Esophagus squamous epithelium (tissue), 5 donors: Measurements from ENCODE around the gene CIRBP. TPM values are rescaled to one million over a fixed set of nuclear protein-coding genes. Genes with fewer than 3 reads are reported as not detected.

Source experiments
- DNase-seq: peaks from one replicate; lab custom pipeline; 2025; lab: John Stamatoyannopoulos, UW
- H3K27ac ChIP-seq, 4 donors: fragments of 200-600 bp; sonication (generic); one replicate each; pipeline ENCODE4 v1.5.1; 2016 to 2019; ENCODE audit warnings: mild to moderate bottlenecking in 1 of 4
- H3K27me3 ChIP-seq, 4 donors: fragments of 200-600 bp; sonication (generic); 1 replicate in 3 of 4; 2 replicates in 1 of 4; pipeline versions ENCODE4 v1.5.1 to v1.6.0; 2017 to 2021; ENCODE audit warnings: antibody characterized with exemption in 1 of 4
- H3K36me3 ChIP-seq, 3 donors: fragments of 200-600 bp; sonication (generic); one replicate each; pipeline ENCODE4 v1.5.1; 2016 to 2019
- H3K4me1 ChIP-seq, 3 donors: fragments of 200-600 bp; sonication (generic); one replicate each; pipeline ENCODE4 v1.5.1; 2017 to 2019
- H3K4me3 ChIP-seq, 4 donors: fragments of 200-600 bp; sonication (generic); 1 replicate in 3 of 4; 2 replicates in 1 of 4; pipeline ENCODE4 v1.5.1; 2016 to 2019; ENCODE audit warnings: mild to moderate bottlenecking in 2 of 4, moderate library complexity in 1 of 4
- H3K9me3 ChIP-seq, 3 donors: fragments of 200-600 bp; sonication (generic); one replicate each; pipeline ENCODE4 v1.5.1; 2016 to 2019
- CTCF ChIP-seq, 6 experiments: fragments of 450-650 bp in 4 of 6; fragments of 200-600 bp in 2 of 6; sonication (generic) in 2 of 6; IDR thresholded peaks; one replicate each; pipeline ENCODE4 v1.5.1; 2016 to 2019; ENCODE audit warnings: antibody characterized with exemption in 6 of 6, mild to moderate bottlenecking in 4 of 6, moderate library complexity in 4 of 6
- POLR2A ChIP-seq, 4 donors: fragments of 450-650 bp; IDR thresholded peaks; one replicate each; pipeline ENCODE4 v1.6.1; 2017; ENCODE audit warnings: antibody characterized with exemption in 4 of 4, mild to moderate bottlenecking in 4 of 4, moderate library complexity in 3 of 4
- WGBS, 2 donors: methylation state at CpG; one replicate each; pipeline ENCODE4 v1.1.5; 2018; 5-methylcytosine and 5-hydroxymethylcytosine counted together
- intact Hi-C: fragments of 100-400 bp; cut with DNase I; formaldehyde crosslinking; loops from one replicate; pipeline ENCODE4 v1.15.0; 2022
- total RNA-seq, 4 donors: library from RNA; depleted of rRNA; stranded (reverse); fragments of >200 nt; gene quantifications; one replicate each; pipeline ENCODE4 v1.1.0, GENCODE V29; 2016
- donor health status: DM: yes; HTN: yes; CAD: no.

Gene CIRBP
- total RNA-seq, 4 donors from 2014 or later, result 116 to 415 (median 238) TPM

GRCh38 chr19:1248786-1249297, 20.3 kb upstream of the CIRBP start:
- no peak for DNase-seq
- H3K4me1 ChIP-seq, result peaks cover 47 to 79% (median 59%) of the 10 kb centered on the region in 3 donors
- peak overlapping the region; percentile 73 to 98 (median 90) for H3K4me3 ChIP-seq
- no peaks in the 10 kb centered on the region for H3K9me3 ChIP-seq
- no peak for TF ChIP-seq POLR2A (IDR thresholded peaks at IDR 0.05)
- TF ChIP-seq CTCF (IDR thresholded peaks at IDR 0.05), result peak; percentile 62 to 98 (median 93)
- intact Hi-C loops, result no loop called here
- peaks cover 2 to 33% (median 8%) of the 10 kb centered on the region in 3 donors for H3K36me3 ChIP-seq
- WGBS, 2 donors, result 0 to 2% methylated on average over 8 to 11 of the region's 74 CpGs
- H3K27me3 ChIP-seq, result no peaks in the 10 kb centered on the region
- H3K27ac ChIP-seq, result peak overlapping the region; percentile 96 to 100 (median 100)

GRCh38 chr19:1249298-1249989, 19.7 kb upstream of the CIRBP start:
- 0% methylated on average over 11 to 17 of the region's 102 CpGs for WGBS, 2 donors

GRCh38 chr19:1249990-1250436, 19.1 kb upstream of the CIRBP start:
- peaks cover 47 to 79% (median 59%) of the 10 kb centered on the region in 3 donors for H3K4me1 ChIP-seq
- no CpG with 5 or more reads among the region's 67 CpGs for WGBS, 2 donors
- intact Hi-C loops, result no loop called here
- DNase-seq, result no peak
- peak overlapping the region; percentile 98 to 100 (median 100) for H3K27ac ChIP-seq
- no peaks in the 10 kb centered on the region for H3K27me3 ChIP-seq
- no peaks in the 10 kb centered on the region for H3K9me3 ChIP-seq
- TF ChIP-seq CTCF (IDR thresholded peaks at IDR 0.05), result no peak
- TF ChIP-seq POLR2A (IDR thresholded peaks at IDR 0.05), result no peak
- peak overlapping the region; percentile 73 to 98 (median 90) for H3K4me3 ChIP-seq
- peaks cover 14 to 41% (median 18%) of the 10 kb centered on the region in 3 donors for H3K36me3 ChIP-seq

More at GRCh38 chr19:1249298-1249989, 19.7 kb upstream of the CIRBP start:
- H3K27me3 ChIP-seq, result no peaks in the 10 kb centered on the region
- H3K4me3 ChIP-seq, result peak overlapping the region; percentile 73 to 98 (median 90)
- peaks cover 8 to 35% (median 13%) of the 10 kb centered on the region in 3 donors for H3K36me3 ChIP-seq
- intact Hi-C loops, result no loop called here
- peaks cover 47 to 79% (median 59%) of the 10 kb centered on the region in 3 donors for H3K4me1 ChIP-seq
- H3K9me3 ChIP-seq, result no peaks in the 10 kb centered on the region
- H3K27ac ChIP-seq, result peak overlapping the region; percentile 98 to 100 (median 100)
- TF ChIP-seq POLR2A (IDR thresholded peaks at IDR 0.05) (peak in 3 of 4 donors; percentile 95 to 96 (median 96)), CTCF (IDR thresholded peaks at IDR 0.05) (peak in 1 of 6 experiments; percentile 31)
- peak; percentile 78 for DNase-seq

DNA sequence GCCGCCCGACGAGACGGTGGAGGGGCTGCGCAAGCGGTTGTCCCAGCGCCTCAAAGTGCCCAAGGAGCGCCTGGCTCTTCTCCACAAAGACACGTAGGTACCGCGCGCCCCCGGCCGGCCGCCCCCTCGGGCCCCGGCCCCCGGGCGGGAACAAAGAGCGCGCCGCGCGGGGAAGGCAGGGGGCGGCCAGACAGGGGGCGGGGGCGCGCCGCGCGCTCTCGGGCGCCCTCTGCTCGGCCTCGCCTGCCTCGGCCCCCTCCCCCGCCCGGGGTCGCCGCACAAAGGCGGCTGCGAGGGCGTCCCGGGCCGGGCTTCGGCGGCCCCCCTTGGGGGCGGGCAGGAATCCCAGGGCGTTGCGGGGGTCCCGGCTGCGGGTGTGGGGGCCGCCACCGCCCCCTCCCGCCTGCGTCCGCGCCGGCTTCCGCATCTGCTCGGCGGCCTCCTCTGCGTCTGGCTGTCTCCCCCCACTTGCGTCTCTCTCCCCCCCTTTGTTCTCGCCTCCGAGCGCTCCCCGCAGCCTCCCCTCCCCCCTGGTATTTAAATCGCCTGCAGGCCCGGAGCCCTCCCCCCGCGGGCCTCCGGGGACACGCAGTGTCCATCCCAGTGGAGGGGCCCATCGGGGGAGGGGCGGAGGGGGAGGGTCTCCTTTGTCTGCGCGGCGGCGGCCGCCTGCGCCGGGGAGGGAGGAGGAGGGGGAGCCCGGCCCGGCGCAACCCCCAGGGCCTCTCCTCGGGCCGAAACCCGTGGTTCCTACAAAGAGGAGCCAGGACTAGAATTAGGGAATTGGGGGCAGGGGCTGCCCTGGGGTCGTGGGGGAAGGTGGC, 18.5 kb upstream of the CIRBP start:
- Histone ChIP-seq H3K4me1 (peaks cover 47 to 79% (median 59%) of the 10 kb centered on the region in 3 donors), H3K27me3 (no peaks in the 10 kb centered on the region), H3K4me3 (peak overlapping the region; percentile 73 to 98 (median 90)), H3K27ac (peak overlapping the region; percentile 98 to 100 (median 100)), H3K9me3 (no peaks in the 10 kb centered on the region), H3K36me3 (peaks cover 21 to 47% (median 24%) of the 10 kb centered on the region in 3 donors)
- TF ChIP-seq CTCF (IDR thresholded peaks at IDR 0.05), result no peak
- no peak for TF ChIP-seq POLR2A (IDR thresholded peaks at IDR 0.05)
- no CpG with 5 or more reads among the region's 90 CpGs for WGBS, 2 donors
- DNase-seq, result no peak
- intact Hi-C loops, result no loop called here
